Astrocyte of the spinal cord (primary cell): ENCODE data around the gene CEP68.

Experiments
- DNase-seq: peaks from one replicate; pipeline ENCODE4 v3.0.0; 2011; ENCODE audit warnings: low read depth, low spot score
- H3K4me3 ChIP-seq: 2 replicates; pipeline ENCODE4 v1.5.1; 2011; ENCODE audit warnings: low read depth, mild to moderate bottlenecking, low read length, moderate library complexity
- in situ Hi-C: cut with HindIII; loops from 2 replicates; pipeline ENCODE4 v1.10.0; 2017; ENCODE audit warnings: low sequenced_read_pairs
- TF ChIP-seq, protein P1 (sequence below): IDR thresholded peaks from 2 replicates; pipeline ENCODE4 v1.5.1; 2012; ENCODE audit warnings: low read depth, mild to moderate bottlenecking, low read length, inconsistent platforms

Gene CEP68

DNA sequence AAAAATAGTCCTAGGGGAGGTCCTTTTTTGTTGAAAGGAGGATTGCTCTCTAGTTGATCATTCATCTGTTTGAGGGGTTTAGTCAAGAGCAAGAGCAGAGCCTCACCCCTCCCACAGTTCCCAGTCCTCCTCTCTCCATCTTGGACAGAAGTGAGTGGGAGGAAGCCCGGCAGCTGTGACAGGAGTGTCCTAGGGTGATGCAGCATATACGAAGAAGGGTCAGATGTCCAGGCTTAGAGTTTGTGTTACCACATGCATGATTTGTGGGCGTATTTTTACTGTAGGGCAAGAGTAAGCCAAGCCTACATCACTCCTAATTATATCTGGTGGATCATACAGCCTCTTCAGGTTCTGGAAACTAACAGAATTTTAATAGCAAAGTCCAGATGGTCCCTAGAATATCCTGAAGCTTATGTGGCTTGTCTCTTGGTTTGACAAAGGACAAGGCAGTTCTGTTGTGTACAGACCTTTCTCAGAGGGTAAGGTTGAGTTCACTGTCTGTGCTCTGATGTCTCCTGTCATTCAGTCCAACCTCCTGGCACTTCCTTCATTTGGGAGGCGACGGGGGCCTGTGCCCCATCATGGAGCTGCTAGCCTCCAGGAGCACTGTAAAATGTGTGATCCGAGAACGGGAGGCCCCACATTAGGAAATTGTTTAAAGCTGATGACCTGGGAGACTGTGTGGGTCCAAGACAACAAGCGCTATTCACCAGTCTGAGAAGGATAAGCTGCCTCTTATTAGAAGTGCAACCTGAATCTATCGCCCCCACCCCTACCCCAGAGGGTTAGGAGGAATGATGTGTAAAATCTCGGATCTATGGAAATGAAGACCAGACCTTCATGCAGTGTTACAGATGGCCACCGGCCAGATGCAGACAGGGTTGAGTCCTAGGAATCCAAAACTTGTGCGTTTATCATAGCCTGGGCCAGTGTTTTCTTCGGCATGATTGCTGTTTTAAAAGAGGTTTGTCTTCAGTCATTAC is 6.9 kb downstream of the CEP68 start:
- TF ChIP-seq, protein P1, sequence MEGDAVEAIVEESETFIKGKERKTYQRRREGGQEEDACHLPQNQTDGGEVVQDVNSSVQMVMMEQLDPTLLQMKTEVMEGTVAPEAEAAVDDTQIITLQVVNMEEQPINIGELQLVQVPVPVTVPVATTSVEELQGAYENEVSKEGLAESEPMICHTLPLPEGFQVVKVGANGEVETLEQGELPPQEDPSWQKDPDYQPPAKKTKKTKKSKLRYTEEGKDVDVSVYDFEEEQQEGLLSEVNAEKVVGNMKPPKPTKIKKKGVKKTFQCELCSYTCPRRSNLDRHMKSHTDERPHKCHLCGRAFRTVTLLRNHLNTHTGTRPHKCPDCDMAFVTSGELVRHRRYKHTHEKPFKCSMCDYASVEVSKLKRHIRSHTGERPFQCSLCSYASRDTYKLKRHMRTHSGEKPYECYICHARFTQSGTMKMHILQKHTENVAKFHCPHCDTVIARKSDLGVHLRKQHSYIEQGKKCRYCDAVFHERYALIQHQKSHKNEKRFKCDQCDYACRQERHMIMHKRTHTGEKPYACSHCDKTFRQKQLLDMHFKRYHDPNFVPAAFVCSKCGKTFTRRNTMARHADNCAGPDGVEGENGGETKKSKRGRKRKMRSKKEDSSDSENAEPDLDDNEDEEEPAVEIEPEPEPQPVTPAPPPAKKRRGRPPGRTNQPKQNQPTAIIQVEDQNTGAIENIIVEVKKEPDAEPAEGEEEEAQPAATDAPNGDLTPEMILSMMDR, result no peak
- H3K4me3 ChIP-seq, result no peak overlapping the region
- no peak for DNase-seq
- in situ Hi-C loops, result no loop called here

DNA sequence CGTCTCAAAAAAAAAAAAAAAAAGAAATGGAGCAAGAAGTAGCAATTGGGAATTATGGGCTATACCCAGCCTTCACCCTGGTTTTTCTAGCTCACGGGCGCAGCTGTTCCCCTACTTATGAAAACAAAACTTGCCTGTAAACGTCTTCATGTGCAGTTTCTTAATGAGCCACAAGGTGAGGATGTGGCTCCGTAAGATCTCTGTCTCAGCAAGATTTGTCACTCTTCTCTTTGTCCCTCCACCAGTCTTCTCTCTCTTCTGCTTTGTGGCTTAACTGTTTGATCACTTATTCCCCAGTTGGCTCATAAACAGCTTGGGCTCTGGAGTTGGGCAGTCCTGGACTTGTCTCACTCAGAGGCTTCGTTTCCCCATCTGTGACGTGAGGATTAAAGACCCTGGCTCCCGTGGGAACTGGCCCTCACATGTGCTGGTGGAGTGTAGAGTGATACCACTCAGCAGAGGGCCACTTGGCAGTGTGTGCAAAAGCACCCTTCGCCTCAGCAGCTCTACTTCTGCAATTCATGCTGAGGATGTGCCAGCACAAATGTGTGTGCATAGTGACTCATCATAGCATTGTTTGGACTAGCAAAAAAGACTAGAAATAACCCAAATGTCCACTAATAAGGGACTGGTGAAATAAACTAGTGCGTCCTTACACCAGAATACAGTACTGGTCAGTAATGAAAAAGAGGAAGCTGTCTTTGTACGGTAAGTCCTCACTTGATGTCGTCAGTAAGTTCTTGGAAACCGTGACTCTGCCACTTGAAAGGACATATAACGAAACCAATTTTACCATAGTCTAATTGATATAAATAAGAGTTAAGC is 8.7 kb downstream of the CEP68 start:
- in situ Hi-C loops, result no loop called here
- TF ChIP-seq, protein P1, result peak; percentile 61
- DNase-seq, result peak; percentile 93
- no peak overlapping the region for H3K4me3 ChIP-seq

DNA sequence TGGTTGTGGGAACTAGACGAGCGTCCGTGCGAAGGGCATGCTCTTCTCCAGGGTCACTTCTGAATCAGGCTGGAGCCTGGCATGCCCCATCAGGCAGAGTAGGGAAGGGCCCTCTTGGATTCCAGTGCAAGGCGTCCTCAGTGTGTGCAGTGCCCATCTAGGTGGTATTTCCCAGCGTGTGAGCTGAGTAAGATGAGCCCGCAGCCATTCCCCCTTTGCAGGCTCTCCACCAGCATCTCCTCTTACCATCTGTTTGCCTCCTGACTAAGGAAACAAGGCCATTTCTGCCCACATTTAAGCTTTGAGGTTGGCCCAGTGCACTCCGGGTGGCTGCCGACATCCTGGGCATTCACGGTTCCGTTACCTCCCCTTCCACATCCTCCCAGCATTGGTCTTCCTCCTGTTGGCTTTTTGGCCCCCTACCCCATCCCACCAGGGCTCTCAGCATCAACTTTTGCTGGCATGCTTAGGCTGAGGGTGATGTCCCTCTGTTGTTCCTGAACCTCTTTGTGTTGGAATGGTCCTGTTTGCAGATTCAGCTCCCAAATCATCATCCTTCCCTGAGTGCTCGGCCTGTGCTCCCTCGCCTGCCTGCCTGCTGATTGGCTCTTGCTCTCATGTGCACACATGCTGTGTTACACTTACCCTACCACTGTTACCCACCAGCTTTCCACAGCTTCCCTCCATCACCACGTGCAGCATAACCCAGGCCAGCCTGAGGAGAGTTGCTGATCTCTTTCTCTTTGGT is 11.8 kb downstream of the CEP68 start:
- no peak for DNase-seq
- TF ChIP-seq, protein P1, result no peak
- no peak overlapping the region for H3K4me3 ChIP-seq
- in situ Hi-C loops, result no loop called here

- no peak for DNase-seq
- TF ChIP-seq, protein P1, result no peak
- H3K4me3 ChIP-seq, result no peak overlapping the region
- in situ Hi-C loops, result no loop called here
Observed at GRCh38 chr2:65069439-65069824, 13.2 kb downstream of the CEP68 start.

DNA sequence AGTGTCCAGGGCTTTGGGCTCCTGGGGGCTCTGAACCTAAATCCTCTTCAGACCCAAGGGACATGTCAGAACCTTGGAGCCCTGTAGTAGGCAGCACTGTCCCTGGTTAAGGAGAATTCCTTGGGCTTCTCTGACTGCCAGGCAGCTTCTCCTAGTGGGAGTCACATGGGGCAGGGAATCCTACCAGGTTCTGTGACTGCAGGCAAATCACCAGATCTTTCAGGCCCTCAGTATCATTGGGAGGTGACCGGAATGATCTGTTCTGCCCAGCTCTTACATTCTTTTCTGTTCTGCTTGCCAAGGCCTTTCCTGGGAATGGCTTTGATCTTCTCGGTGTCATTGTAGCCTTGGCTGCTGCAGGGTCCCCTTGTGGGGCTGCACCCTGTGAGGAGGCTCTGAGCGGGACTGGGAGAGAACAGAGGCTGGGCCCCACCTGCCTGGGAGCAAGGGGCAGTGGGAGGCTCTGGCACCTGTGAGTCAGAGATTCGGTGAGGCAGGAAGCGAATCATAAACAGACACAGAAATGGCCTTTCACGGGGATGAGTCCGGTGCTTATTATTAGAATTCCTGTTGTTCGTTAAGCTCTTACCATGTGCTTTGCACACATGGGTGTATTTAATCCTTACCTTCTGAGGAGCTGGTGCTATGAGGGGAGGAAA is 14.1 kb downstream of the CEP68 start:
- H3K4me3 ChIP-seq, result no peak overlapping the region
- in situ Hi-C loops, result no loop called here
- DNase-seq, result peak; percentile 38
- TF ChIP-seq, protein P1, result peak; percentile 22
